GM23248 (cell line): ENCODE data around the gene FOXN3. TPM values are rescaled to one million over a fixed set of nuclear protein-coding genes. Genes with fewer than 3 reads are reported as not detected.

ENCODE experiments used
- DNase-seq: peaks from one replicate; pipeline ENCODE4 v3.0.0-alpha.2; 2015
- H2AFZ ChIP-seq: fragments of 200-600 bp; sonication (generic); 2 replicates; pipeline ENCODE4 v1.6.1; 2016; ENCODE audit warnings: antibody characterized with exemption
- H3F3A ChIP-seq: fragments of 200-600 bp; sonication (generic); 2 replicates; pipeline ENCODE4 v1.6.1; 2016; ENCODE audit warnings: mild to moderate bottlenecking, antibody characterized with exemption, mixed run types; ENCODE audit not compliant: insufficient read depth
- H3K27ac ChIP-seq: fragments of 200-600 bp; sonication (generic); 2 replicates; pipeline ENCODE4 v1.5.1; 2016; ENCODE audit warnings: mild to moderate bottlenecking
- H3K27me3 ChIP-seq: fragments of 200-600 bp; sonication (generic); replicated peaks from 2 replicates; pipeline ENCODE4 v1.6.1; 2016; ENCODE audit warnings: mild to moderate bottlenecking; ENCODE audit not compliant: insufficient read depth
- H3K36me3 ChIP-seq: fragments of 200-600 bp; sonication (generic); 2 replicates; pipeline ENCODE4 v1.6.1; 2016; ENCODE audit warnings: low read depth, mild to moderate bottlenecking
- H3K4me1 ChIP-seq: fragments of 200-600 bp; sonication (generic); 2 replicates; pipeline ENCODE4 v1.6.1; 2016; ENCODE audit warnings: mild to moderate bottlenecking; ENCODE audit not compliant: insufficient read depth
- H3K4me2 ChIP-seq: fragments of 200-600 bp; sonication (generic); one replicate; pipeline ENCODE4 v1.6.1; 2016; ENCODE audit warnings: mild to moderate bottlenecking; ENCODE audit not compliant: unreplicated experiment
- H3K4me3 ChIP-seq: fragments of 200-600 bp; sonication (generic); 2 replicates; pipeline ENCODE4 v1.5.1; 2016; ENCODE audit warnings: mild to moderate bottlenecking
- H3K79me2 ChIP-seq: fragments of 200-600 bp; sonication (generic); 2 replicates; pipeline ENCODE4 v1.6.1; 2016; ENCODE audit warnings: mild to moderate bottlenecking; ENCODE audit not compliant: insufficient read depth
- H3K9ac ChIP-seq: fragments of 200-600 bp; sonication (generic); 2 replicates; pipeline ENCODE4 v1.6.1; 2016; ENCODE audit warnings: mild to moderate bottlenecking
- H3K9me2 ChIP-seq: fragments of 200-600 bp; sonication (generic); 2 replicates; pipeline ENCODE4 v1.6.1; 2016; ENCODE audit warnings: mixed run types, mild to moderate bottlenecking, moderate library complexity; ENCODE audit not compliant: insufficient read depth
- H3K9me3 ChIP-seq: fragments of 200-600 bp; sonication (generic); one replicate; pipeline ENCODE4 v1.6.1; 2017; ENCODE audit warnings: low read depth
- H4K20me1 ChIP-seq: fragments of 200-600 bp; sonication (generic); 2 replicates; pipeline ENCODE4 v1.6.0; 2016; ENCODE audit not compliant: insufficient read depth
- EZH2 ChIP-seq: fragments of 200-600 bp; sonication (generic); IDR thresholded peaks from 2 replicates; pipeline ENCODE4 v1.6.1; 2018; ENCODE audit warnings: antibody characterized with exemption, mild to moderate bottlenecking; ENCODE audit not compliant: insufficient read depth, poor library complexity, severe bottlenecking
- EZH2phosphoT487 ChIP-seq: fragments of 200-600 bp; sonication (generic); IDR thresholded peaks from 2 replicates; pipeline ENCODE4 v1.6.1; 2018; ENCODE audit warnings: antibody characterized with exemption, moderate library complexity, mild to moderate bottlenecking, low read depth; ENCODE audit not compliant: insufficient read depth
- WGBS, 2 experiments: methylation state at CpG; one replicate each; pipeline ENCODE4 v1.1.6; 2015 to 2017; ENCODE audit warnings: low lambda C conversion rate in 2 of 2, low coverage in 1 of 2; ENCODE audit errors: missing lambda C conversion rate in 2 of 2; 5-methylcytosine and 5-hydroxymethylcytosine counted together
- in situ Hi-C: fragments of 300-500 bp; cut with MboI; formaldehyde crosslinking; loops from 2 replicates; pipeline ENCODE4 v1.15.0; 2020
- polyA plus RNA-seq: library from polyadenylated mRNA; unstranded; fragments of >200 nt; fragmentation: Nextera tagmentation; extraction: Ambion mirVana; gene quantifications from 2 replicates; pipeline ENCODE4 v1.2.1, GENCODE V29; 2016
- total RNA-seq: library from RNA; depleted of rRNA; stranded (reverse); fragments of >200 nt; shearing (Covaris generic); gene quantifications from 2 replicates; pipeline ENCODE4 v1.2.3, GENCODE V29; 2014

The FOXN3 gene
- total and polyA plus RNA-seq, 2 experiments from 2014 or later = 18.6 to 19.0 TPM

GRCh38 chr14:89276424-89276975 is 140.5 kb downstream of the FOXN3 start:
- Histone ChIP-seq H3K4me1 (no peaks in the 10 kb centered on the region), H3F3A (no peaks in the 10 kb centered on the region), H4K20me1 (no peaks in the 10 kb centered on the region), H3K27ac (no peak overlapping the region), H3K4me2 (no peak overlapping the region), H3K9ac (no peak overlapping the region), H3K9me3 (no peaks in the 10 kb centered on the region), H3K27me3 (no peaks in the 10 kb centered on the region), H3K9me2 (no peaks in the 10 kb centered on the region), H3K79me2 (0 out of 2 replicates have a peak, but pooled peaks cover 10% of the 10 kb centered on the region), H3K4me3 (no peak overlapping the region), H3K36me3 (no peaks in the 10 kb centered on the region), H2AFZ (no peak overlapping the region)
- in situ Hi-C loops = no loop called here
- no peak for DNase-seq
- WGBS, 2 experiments = 92 to 95% methylated on average over 3 of the region's 3 CpGs
- TF ChIP-seq EZH2phosphoT487 (no peak), EZH2 (no peak)

GRCh38 chr14:89270439-89271227 is 146.4 kb downstream of the FOXN3 start:
- H2AFZ ChIP-seq = no peak overlapping the region
- no peaks in the 10 kb centered on the region for H3K9me2 ChIP-seq
- WGBS, 2 experiments = 95 to 98% methylated on average over 7 of the region's 7 CpGs
- H4K20me1 ChIP-seq = no peaks in the 10 kb centered on the region
- no peaks in the 10 kb centered on the region for H3K9me3 ChIP-seq
- no peak overlapping the region for H3K4me3 ChIP-seq
- no peaks in the 10 kb centered on the region for H3K4me1 ChIP-seq
- DNase-seq = no peak
- no peaks in the 10 kb centered on the region for H3K27me3 ChIP-seq
- H3K27ac ChIP-seq = no peak overlapping the region
- H3K9ac ChIP-seq = no peak overlapping the region
- H3K4me2 ChIP-seq = no peak overlapping the region
- H3F3A ChIP-seq = no peaks in the 10 kb centered on the region
- in situ Hi-C loops = no loop called here
- TF ChIP-seq EZH2 = no peak
- TF ChIP-seq EZH2phosphoT487 = no peak
- H3K36me3 ChIP-seq = no peaks in the 10 kb centered on the region
- H3K79me2 ChIP-seq = 0 out of 2 replicates have a peak, but pooled peaks cover 17% of the 10 kb centered on the region

- Histone ChIP-seq H3K9me3 (no peaks in the 10 kb centered on the region), H3K4me3 (no peak overlapping the region), H2AFZ (no peak overlapping the region), H3K79me2 (0 out of 2 replicates have a peak, but pooled peaks cover 10% of the 10 kb centered on the region), H3K9ac (no peak overlapping the region), H3K9me2 (no peaks in the 10 kb centered on the region), H3K4me2 (no peak overlapping the region), H3K27ac (no peak overlapping the region), H3K36me3 (no peaks in the 10 kb centered on the region), H3K4me1 (no peaks in the 10 kb centered on the region), H4K20me1 (no peaks in the 10 kb centered on the region), H3F3A (no peaks in the 10 kb centered on the region), H3K27me3 (no peaks in the 10 kb centered on the region)
- TF ChIP-seq EZH2 (no peak), EZH2phosphoT487 (no peak)
- no peak for DNase-seq
- in situ Hi-C loops = no loop called here
- WGBS, 2 experiments = 60 to 64% methylated on average over 6 of the region's 6 CpGs
Measured at GRCh38 chr14:89269404-89269803, 147.6 kb downstream of the FOXN3 start.

DNA sequence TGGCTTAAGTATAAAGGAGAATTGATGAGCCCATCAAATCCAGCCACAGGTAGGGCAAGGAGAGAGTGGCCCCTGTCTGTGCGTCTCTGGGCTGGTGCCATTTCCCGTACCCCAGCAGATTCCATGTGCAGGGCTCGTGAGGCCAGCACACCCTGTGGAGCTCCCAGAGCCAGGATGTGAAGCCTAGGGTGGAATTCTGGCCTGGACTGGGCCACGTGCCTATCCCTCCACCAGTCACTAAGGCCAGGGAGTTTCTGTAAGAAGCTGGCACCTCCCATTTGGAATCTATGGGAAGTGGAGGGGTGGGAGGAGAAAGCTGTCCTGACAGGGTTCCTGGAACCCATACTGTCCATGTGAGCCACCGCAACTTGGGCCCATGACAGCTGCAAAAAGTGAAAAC is 148.5 kb downstream of the FOXN3 start:
- Histone ChIP-seq H3K9me2 (no peaks in the 10 kb centered on the region), H3K27ac (no peak overlapping the region), H3K27me3 (no peaks in the 10 kb centered on the region), H3K4me1 (no peaks in the 10 kb centered on the region), H3K9me3 (no peaks in the 10 kb centered on the region), H3F3A (no peaks in the 10 kb centered on the region), H3K4me3 (no peak overlapping the region), H3K4me2 (no peak overlapping the region), H3K36me3 (no peaks in the 10 kb centered on the region), H2AFZ (no peak overlapping the region), H3K79me2 (0 out of 2 replicates have a peak, but pooled peaks cover 7% of the 10 kb centered on the region), H4K20me1 (no peaks in the 10 kb centered on the region), H3K9ac (no peak overlapping the region)
- TF ChIP-seq EZH2phosphoT487 (no peak), EZH2 (no peak)
- DNase-seq = no peak
- in situ Hi-C loops = no loop called here
- WGBS, 2 experiments = 48 to 56% methylated on average over 5 of the region's 5 CpGs
